OCI-LY3 (cell line): ENCODE measurements around the gene PSMF1.

ENCODE experiments used
- H2AFZ ChIP-seq: fragments of 200-600, 300-600 bp; shearing (Covaris generic); 2 replicates; pipeline ENCODE4 v1.6.0; 2014; ENCODE audit warnings: antibody characterized with exemption, low read depth, low read length
- H3K27ac ChIP-seq: fragments of 200-600, 300-600 bp; sonication (generic); 2 replicates; pipeline ENCODE4 v1.5.1; 2014; ENCODE audit warnings: mild to moderate bottlenecking, low read length, moderate library complexity, mixed read lengths
- H3K27me3 ChIP-seq: fragments of 200-600, 300-600 bp; sonication (generic); 2 replicates; pipeline ENCODE4 v1.6.1; 2014; ENCODE audit warnings: low read depth, low read length, mixed read lengths
- H3K36me3 ChIP-seq: fragments of 200-600, 300-600 bp; sonication (generic); replicated peaks from 2 replicates; pipeline ENCODE3; 2014; ENCODE audit warnings: low read depth, low read length, mixed read lengths
- H3K4me1 ChIP-seq: fragments of 300-600, 200-600 bp; sonication (generic); 2 replicates; pipeline ENCODE4 v1.6.1; 2014; ENCODE audit warnings: low read length, mixed read lengths
- H3K4me2 ChIP-seq: fragments of 200-600, 300-600 bp; sonication (generic); 2 replicates; pipeline ENCODE4 v1.6.1; 2014; ENCODE audit warnings: low read length, mixed read lengths
- H3K4me3 ChIP-seq: fragments of 300-600, 200-600 bp; sonication (generic); 2 replicates; pipeline ENCODE4 v1.5.1; 2014; ENCODE audit warnings: antibody characterized with exemption, mild to moderate bottlenecking, low read length, moderate library complexity
- H3K79me2 ChIP-seq: fragments of 300-600, 200-600 bp; shearing (Covaris generic); 2 replicates; pipeline ENCODE4 v1.6.1; 2014; ENCODE audit warnings: mild to moderate bottlenecking, low read length, mixed read lengths
- H3K9ac ChIP-seq: fragments of 300-600, 200-600 bp; shearing (Covaris generic); 2 replicates; pipeline ENCODE4 v1.6.0; 2014; ENCODE audit warnings: mild to moderate bottlenecking, low read length, moderate library complexity
- H3K9me3 ChIP-seq: fragments of 200-600, 300-600 bp; shearing (Covaris generic); 2 replicates; pipeline ENCODE4 v1.6.1; 2014; ENCODE audit warnings: low read length, mixed read lengths; ENCODE audit not compliant: insufficient read depth
- H4K20me1 ChIP-seq: fragments of 200-600, 300-600 bp; sonication (generic); 2 replicates; pipeline ENCODE4 v1.6.1; 2016; ENCODE audit warnings: low read length, mixed read lengths; ENCODE audit not compliant: insufficient read depth
- EZH2phosphoT487 ChIP-seq: fragments of 200-600 bp; shearing (Covaris generic); IDR thresholded peaks from 2 replicates; pipeline ENCODE4 v1.6.1; 2018; ENCODE audit warnings: antibody characterized with exemption, mixed run types, low read depth
- TF ChIP-seq, protein P1 (sequence below): fragments of 200-600, 300-600 bp; sonication (generic); IDR thresholded peaks from 2 replicates; pipeline ENCODE4 v1.5.1; 2014; ENCODE audit warnings: antibody characterized with exemption, low read length, low read depth

The PSMF1 gene

DNA sequence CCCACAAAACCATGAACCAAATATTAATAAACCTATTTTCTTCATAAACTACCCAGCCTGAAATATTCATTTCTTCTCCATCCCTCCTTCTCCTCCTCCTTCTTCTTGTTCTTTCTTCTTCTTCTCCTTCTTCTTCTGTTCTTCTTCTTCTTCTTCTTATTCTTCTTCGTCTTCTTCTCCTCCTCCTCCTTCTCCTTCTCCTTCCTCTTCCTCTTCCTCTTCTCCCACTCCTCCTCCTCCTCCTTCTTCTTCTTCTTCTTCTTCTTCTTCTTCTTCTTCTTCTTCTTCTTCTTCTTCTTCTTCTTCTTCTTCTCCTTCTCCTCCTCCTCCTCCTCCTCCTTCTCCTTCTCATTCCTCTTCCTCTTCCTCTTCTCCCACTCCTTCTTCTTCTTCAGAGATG, 71.4 kb downstream of the PSMF1 start:
- no peak overlapping the region for H3K4me3 ChIP-seq
- no peak overlapping the region for H3K4me2 ChIP-seq
- H3K4me1 ChIP-seq, result no peaks in the 10 kb centered on the region
- H3K79me2 ChIP-seq, result no peaks in the 10 kb centered on the region
- H3K36me3 ChIP-seq, result no peaks in the 10 kb centered on the region
- no peak overlapping the region for H2AFZ ChIP-seq
- no peaks in the 10 kb centered on the region for H4K20me1 ChIP-seq
- no peaks in the 10 kb centered on the region for H3K9me3 ChIP-seq
- H3K27ac ChIP-seq, result no peak overlapping the region
- TF ChIP-seq, protein P1, sequence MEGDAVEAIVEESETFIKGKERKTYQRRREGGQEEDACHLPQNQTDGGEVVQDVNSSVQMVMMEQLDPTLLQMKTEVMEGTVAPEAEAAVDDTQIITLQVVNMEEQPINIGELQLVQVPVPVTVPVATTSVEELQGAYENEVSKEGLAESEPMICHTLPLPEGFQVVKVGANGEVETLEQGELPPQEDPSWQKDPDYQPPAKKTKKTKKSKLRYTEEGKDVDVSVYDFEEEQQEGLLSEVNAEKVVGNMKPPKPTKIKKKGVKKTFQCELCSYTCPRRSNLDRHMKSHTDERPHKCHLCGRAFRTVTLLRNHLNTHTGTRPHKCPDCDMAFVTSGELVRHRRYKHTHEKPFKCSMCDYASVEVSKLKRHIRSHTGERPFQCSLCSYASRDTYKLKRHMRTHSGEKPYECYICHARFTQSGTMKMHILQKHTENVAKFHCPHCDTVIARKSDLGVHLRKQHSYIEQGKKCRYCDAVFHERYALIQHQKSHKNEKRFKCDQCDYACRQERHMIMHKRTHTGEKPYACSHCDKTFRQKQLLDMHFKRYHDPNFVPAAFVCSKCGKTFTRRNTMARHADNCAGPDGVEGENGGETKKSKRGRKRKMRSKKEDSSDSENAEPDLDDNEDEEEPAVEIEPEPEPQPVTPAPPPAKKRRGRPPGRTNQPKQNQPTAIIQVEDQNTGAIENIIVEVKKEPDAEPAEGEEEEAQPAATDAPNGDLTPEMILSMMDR, result no peak
- no peak for TF ChIP-seq EZH2phosphoT487
- no peaks in the 10 kb centered on the region for H3K27me3 ChIP-seq
- H3K9ac ChIP-seq, result no peak overlapping the region

DNA sequence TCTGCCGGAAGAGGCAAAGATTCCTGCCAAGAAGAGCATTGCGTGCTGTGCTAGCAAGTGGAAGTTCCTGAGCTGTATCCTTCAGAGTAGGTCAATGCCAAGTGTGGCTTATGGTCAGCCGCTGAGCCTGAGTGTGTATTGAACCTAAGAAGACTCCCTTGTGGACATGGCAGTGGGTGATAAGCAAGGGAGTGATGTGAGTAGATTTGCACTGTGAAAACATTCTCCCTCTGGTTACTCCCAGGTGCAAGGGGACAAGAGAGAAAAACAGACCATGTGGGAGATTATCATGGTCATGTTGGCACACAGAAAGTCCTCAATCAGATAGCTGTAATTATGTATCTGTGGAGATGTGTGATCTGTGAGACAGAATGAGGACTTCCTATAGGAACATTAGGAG, 72.4 kb downstream of the PSMF1 start:
- H4K20me1 ChIP-seq, result no peaks in the 10 kb centered on the region
- TF ChIP-seq EZH2phosphoT487, result no peak
- TF ChIP-seq, protein P1, result no peak
- H3K4me1 ChIP-seq, result no peaks in the 10 kb centered on the region
- no peak overlapping the region for H2AFZ ChIP-seq
- H3K9ac ChIP-seq, result no peak overlapping the region
- H3K79me2 ChIP-seq, result no peaks in the 10 kb centered on the region
- no peaks in the 10 kb centered on the region for H3K27me3 ChIP-seq
- H3K9me3 ChIP-seq, result no peaks in the 10 kb centered on the region
- H3K36me3 ChIP-seq, result no peaks in the 10 kb centered on the region
- no peak overlapping the region for H3K27ac ChIP-seq
- no peak overlapping the region for H3K4me2 ChIP-seq
- no peak overlapping the region for H3K4me3 ChIP-seq

DNA sequence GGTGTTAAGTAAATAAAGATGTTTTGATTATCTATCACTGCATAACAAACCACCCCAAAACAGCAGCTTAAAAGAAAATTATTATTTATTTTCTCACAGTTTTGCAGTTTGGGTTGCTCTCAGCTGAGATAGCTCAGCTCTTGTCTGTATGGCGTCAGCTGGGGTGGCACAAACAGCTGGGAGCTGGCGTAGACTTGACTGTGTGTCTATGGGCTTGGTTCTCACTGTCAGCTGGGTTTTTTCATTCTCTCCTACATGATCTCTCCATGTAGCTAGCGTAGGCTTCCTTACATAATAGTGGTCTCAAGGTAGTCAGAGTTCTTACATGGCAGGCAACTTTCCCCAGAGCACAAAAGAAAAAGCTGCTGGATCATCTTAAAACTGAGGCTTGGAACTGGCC, 72.9 kb downstream of the PSMF1 start:
- no peaks in the 10 kb centered on the region for H3K4me1 ChIP-seq
- TF ChIP-seq, protein P1, result no peak
- no peak for TF ChIP-seq EZH2phosphoT487
- no peak overlapping the region for H3K27ac ChIP-seq

DNA sequence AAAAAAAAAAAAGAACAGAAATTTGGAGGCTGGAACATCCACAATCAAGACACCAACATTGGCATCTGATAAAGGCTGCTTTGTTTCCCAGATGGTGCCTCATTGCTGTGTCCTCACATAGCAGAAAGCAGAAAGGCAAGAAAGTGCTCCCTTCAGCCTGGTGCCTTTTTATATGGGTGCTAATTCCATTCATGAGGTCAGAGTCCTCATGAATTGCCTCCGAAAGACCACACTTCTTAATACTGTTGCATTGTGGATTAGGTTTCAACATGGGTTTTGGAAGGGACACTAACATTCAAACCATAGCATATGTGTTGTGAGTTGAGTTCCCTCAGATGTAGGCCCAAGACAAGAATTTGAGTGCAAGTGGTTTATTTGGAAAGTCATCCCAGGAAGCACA, 76.8 kb downstream of the PSMF1 start:
- no peak for TF ChIP-seq EZH2phosphoT487
- TF ChIP-seq, protein P1, result no peak

More for the DNA sequence above, 72.9 kb downstream of the PSMF1 start:
- no peak overlapping the region for H3K4me3 ChIP-seq
- no peak overlapping the region for H2AFZ ChIP-seq
- H3K4me2 ChIP-seq, result no peak overlapping the region
- no peak overlapping the region for H3K9ac ChIP-seq
- no peaks in the 10 kb centered on the region for H3K27me3 ChIP-seq
- no peaks in the 10 kb centered on the region for H4K20me1 ChIP-seq
- no peaks in the 10 kb centered on the region for H3K79me2 ChIP-seq
- H3K9me3 ChIP-seq, result no peaks in the 10 kb centered on the region
- H3K36me3 ChIP-seq, result no peaks in the 10 kb centered on the region

More for the DNA sequence above, 76.8 kb downstream of the PSMF1 start:
- peaks cover under 1% of the 10 kb centered on the region; the same call in 1 of the 2 replicates for H3K27me3 ChIP-seq
- H3K9ac ChIP-seq, result no peak overlapping the region
- H3K4me3 ChIP-seq, result no peak overlapping the region
- H4K20me1 ChIP-seq, result no peaks in the 10 kb centered on the region
- no peak overlapping the region for H3K27ac ChIP-seq
- H2AFZ ChIP-seq, result no peak overlapping the region
- no peaks in the 10 kb centered on the region for H3K79me2 ChIP-seq
- no peaks in the 10 kb centered on the region for H3K36me3 ChIP-seq
- no peak overlapping the region for H3K4me2 ChIP-seq
- no peaks in the 10 kb centered on the region for H3K4me1 ChIP-seq
- H3K9me3 ChIP-seq, result no peaks in the 10 kb centered on the region
